ENCODE data around the gene SURF1. TPM values are rescaled to one million over a fixed set of nuclear protein-coding genes. Genes with fewer than 3 reads are reported as not detected.
"Not testable (repeated sequence)": the region's sequence is repeated elsewhere in the genome, so short reads cannot be mapped to it uniquely, and the experiment has no call there.

The SURF1 gene
- total RNA-seq, 1 experiment from 2014 or later, result 45.6 TPM

DNA sequence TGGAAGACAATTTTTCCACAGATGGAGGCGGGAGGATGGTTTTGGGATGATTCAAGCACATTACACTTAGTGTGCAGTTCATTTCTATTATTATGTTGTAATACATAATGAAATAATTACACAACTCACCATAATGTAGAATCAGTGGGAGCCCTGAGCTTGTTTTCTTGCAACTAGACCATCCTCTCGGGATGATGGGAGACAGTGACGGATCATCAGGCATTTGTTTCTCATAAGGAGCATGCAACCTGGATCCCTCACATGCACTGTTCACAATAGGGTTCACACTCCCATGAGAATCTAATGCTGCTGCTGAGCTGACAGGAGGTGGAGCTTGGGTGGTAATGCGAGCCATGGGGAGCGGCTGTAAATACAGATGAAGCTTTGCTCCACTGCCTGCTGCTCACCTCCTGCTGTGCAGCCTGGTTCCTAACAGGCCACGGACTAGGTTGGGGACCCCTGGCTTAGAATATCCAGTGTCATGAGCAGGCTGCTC is 21.5 kb upstream of the SURF1 start:
- in situ Hi-C loops (cut with HindIII; ENCODE audit: low pct_unique_long_range_greater_than_20kb, low sequenced_read_pairs) (no loop called here), intact Hi-C loops (cut with micrococcal nuclease; ENCODE audit: unreplicated experiment) (no loop called here)
- no peak for DNase-seq (ENCODE audit: low read depth, low spot score)
- Histone ChIP-seq H3K9me3 (ENCODE audit: control insufficient read depth, insufficient read depth, low read depth, low read length) (no peaks in the 10 kb centered on the region), H3K27ac (ENCODE audit: low read length) (no peak overlapping the region), H3K27me3 (ENCODE audit: control insufficient read depth, insufficient read depth, low read length) (no peaks in the 10 kb centered on the region), H3K4me3 (ENCODE audit: low read depth in 2 of 2, low read length in 2 of 2) (no peak overlapping the region), H3K36me3 (ENCODE audit: control insufficient read depth, insufficient read depth, low read length) (peaks cover 5% of the 10 kb centered on the region; the same call in 1 of the 2 replicates), H3K4me1 (ENCODE audit: control insufficient read depth, insufficient read depth, low read length) (peaks cover 13% of the 10 kb centered on the region)
- no TSS peak for BruUV-seq (replicated peaks)
- ChIA-PET POLR2A (no interaction called here), CTCF (interaction anchor here (0.9 kb wide), 1 partner anchor 21 kb away, joined by 4 read pairs; no protein-coding TSS in a partner anchor)
- TF ChIP-seq POLR2AphosphoS5 (IDR thresholded peaks at IDR 0.05; ENCODE audit: low read depth, low read length) (no peak), CTCF (IDR thresholded peaks at IDR 0.05) (no peak), SIN3A (IDR thresholded peaks at IDR 0.05; ENCODE audit: borderline replicate concordance, insufficient read depth, low read depth, low read length) (no peak), TCF7L2 (IDR thresholded peaks at IDR 0.05; ENCODE audit: low read depth, low read length) (no peak)
- TF ChIP-seq, protein P1, sequence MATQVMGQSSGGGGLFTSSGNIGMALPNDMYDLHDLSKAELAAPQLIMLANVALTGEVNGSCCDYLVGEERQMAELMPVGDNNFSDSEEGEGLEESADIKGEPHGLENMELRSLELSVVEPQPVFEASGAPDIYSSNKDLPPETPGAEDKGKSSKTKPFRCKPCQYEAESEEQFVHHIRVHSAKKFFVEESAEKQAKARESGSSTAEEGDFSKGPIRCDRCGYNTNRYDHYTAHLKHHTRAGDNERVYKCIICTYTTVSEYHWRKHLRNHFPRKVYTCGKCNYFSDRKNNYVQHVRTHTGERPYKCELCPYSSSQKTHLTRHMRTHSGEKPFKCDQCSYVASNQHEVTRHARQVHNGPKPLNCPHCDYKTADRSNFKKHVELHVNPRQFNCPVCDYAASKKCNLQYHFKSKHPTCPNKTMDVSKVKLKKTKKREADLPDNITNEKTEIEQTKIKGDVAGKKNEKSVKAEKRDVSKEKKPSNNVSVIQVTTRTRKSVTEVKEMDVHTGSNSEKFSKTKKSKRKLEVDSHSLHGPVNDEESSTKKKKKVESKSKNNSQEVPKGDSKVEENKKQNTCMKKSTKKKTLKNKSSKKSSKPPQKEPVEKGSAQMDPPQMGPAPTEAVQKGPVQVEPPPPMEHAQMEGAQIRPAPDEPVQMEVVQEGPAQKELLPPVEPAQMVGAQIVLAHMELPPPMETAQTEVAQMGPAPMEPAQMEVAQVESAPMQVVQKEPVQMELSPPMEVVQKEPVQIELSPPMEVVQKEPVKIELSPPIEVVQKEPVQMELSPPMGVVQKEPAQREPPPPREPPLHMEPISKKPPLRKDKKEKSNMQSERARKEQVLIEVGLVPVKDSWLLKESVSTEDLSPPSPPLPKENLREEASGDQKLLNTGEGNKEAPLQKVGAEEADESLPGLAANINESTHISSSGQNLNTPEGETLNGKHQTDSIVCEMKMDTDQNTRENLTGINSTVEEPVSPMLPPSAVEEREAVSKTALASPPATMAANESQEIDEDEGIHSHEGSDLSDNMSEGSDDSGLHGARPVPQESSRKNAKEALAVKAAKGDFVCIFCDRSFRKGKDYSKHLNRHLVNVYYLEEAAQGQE (IDR thresholded peaks at IDR 0.05; ENCODE audit: insufficient read depth in 1 of 2, low read depth in 2 of 2, low read length in 1 of 2), result no peak
- no peak for ATAC-seq

GRCh38 chr9:133377280-133377679 is 21.0 kb upstream of the SURF1 start:
- ATAC-seq; CTCF ChIA-PET; H3K27ac ChIP-seq (ENCODE audit: low read length); H3K9me3 ChIP-seq (ENCODE audit: control insufficient read depth, insufficient read depth, low read depth, low read length); intact Hi-C loops (cut with micrococcal nuclease; ENCODE audit: unreplicated experiment); BruUV-seq (replicated peaks); H3K36me3 ChIP-seq (ENCODE audit: control insufficient read depth, insufficient read depth, low read length); DNase-seq (ENCODE audit: low read depth, low spot score); in situ Hi-C loops (cut with HindIII; ENCODE audit: low pct_unique_long_range_greater_than_20kb, low sequenced_read_pairs); H3K27me3 ChIP-seq (ENCODE audit: control insufficient read depth, insufficient read depth, low read length); H3K4me3 ChIP-seq (ENCODE audit: low read depth in 2 of 2, low read length in 2 of 2): not testable (repeated sequence)
- POLR2A ChIA-PET, result interaction anchor here (0.7 kb wide), 1 partner anchor 450 kb away, joined by 3 read pairs; no protein-coding TSS in a partner anchor
- H3K4me1 ChIP-seq (ENCODE audit: control insufficient read depth, insufficient read depth, low read length), result peaks cover 13% of the 10 kb centered on the region
